GM19025 (cell line): ENCODE results near the gene SNRPD2.

ENCODE experiments used
- ATAC-seq: cut with Tn5 transposase; IDR thresholded peaks from one replicate; pipeline ENCODE4 v1.9.1; 2021; ENCODE audit warnings: mild to moderate bottlenecking, low read depth, moderate library complexity; ENCODE audit not compliant: unreplicated experiment

SNRPD2 gene

GRCh38 chr19:45660636-45661035, 31.1 kb downstream of the SNRPD2 start:
- no peak for ATAC-seq

GRCh38 chr19:45659096-45659729, 32.5 kb downstream of the SNRPD2 start:
- no peak for ATAC-seq

GRCh38 chr19:45657520-45658167, 34.1 kb downstream of the SNRPD2 start:
- ATAC-seq: no peak

GRCh38 chr19:45655073-45655472, 36.7 kb downstream of the SNRPD2 start:
- no peak for ATAC-seq

GRCh38 chr19:45653634-45654033, 38.1 kb downstream of the SNRPD2 start:
- ATAC-seq: no peak

- no peak for ATAC-seq
Observed at GRCh38 chr19:45650722-45651121, 41.0 kb downstream of the SNRPD2 start.

- ATAC-seq: no peak
Observed at GRCh38 chr19:45646345-45646698, 45.4 kb downstream of the SNRPD2 start.

GRCh38 chr19:45645631-45646344, 46.0 kb downstream of the SNRPD2 start:
- no peak for ATAC-seq

GRCh38 chr19:45645068-45645630, 46.6 kb downstream of the SNRPD2 start:
- no peak for ATAC-seq

- ATAC-seq: no peak
Observed at GRCh38 chr19:45643927-45644771, 47.6 kb downstream of the SNRPD2 start.

GRCh38 chr19:45643024-45643926, 48.5 kb downstream of the SNRPD2 start:
- no peak for ATAC-seq

- peak; percentile 42 for ATAC-seq
Observed at GRCh38 chr19:45641274-45642105, 50.3 kb downstream of the SNRPD2 start.

- no peak for ATAC-seq
Observed at GRCh38 chr19:45640849-45641273, 50.9 kb downstream of the SNRPD2 start.

GRCh38 chr19:45638930-45639729, 52.6 kb downstream of the SNRPD2 start, which contains the start of gene EML2:
TSS of gene EML2 (minus strand) at chr19:45639397. CDS start at chr19:45639376, 21 bp downstream.
- no peak for ATAC-seq

- no peak for ATAC-seq
Observed at GRCh38 chr19:45637890-45638667, 53.7 kb downstream of the SNRPD2 start.
